ENCODE data around the gene TBC1D1.
"Not testable (repeated sequence)": the region's sequence is repeated elsewhere in the genome, so short reads cannot be mapped to it uniquely, and the experiment has no call there.

The TBC1D1 gene

GRCh38 chr4:37918653-37919052 is 27.8 kb downstream of the TBC1D1 start:
- no peaks in the 10 kb centered on the region for H3K36me3 ChIP-seq (replicated peaks; ENCODE audit: insufficient read depth, low read length)
- H3K27ac ChIP-seq (ENCODE audit: low read length): no peak overlapping the region
- no peak overlapping the region for H3K9ac ChIP-seq (ENCODE audit: low read length)
- TF ChIP-seq, protein P1, sequence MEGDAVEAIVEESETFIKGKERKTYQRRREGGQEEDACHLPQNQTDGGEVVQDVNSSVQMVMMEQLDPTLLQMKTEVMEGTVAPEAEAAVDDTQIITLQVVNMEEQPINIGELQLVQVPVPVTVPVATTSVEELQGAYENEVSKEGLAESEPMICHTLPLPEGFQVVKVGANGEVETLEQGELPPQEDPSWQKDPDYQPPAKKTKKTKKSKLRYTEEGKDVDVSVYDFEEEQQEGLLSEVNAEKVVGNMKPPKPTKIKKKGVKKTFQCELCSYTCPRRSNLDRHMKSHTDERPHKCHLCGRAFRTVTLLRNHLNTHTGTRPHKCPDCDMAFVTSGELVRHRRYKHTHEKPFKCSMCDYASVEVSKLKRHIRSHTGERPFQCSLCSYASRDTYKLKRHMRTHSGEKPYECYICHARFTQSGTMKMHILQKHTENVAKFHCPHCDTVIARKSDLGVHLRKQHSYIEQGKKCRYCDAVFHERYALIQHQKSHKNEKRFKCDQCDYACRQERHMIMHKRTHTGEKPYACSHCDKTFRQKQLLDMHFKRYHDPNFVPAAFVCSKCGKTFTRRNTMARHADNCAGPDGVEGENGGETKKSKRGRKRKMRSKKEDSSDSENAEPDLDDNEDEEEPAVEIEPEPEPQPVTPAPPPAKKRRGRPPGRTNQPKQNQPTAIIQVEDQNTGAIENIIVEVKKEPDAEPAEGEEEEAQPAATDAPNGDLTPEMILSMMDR (IDR thresholded peaks at IDR 0.05; ENCODE audit: low read length): no peak
- TF ChIP-seq EZH2phosphoT487 (IDR thresholded peaks at IDR 0.05; ENCODE audit: low read length) (no peak), EZH2 (optimal IDR thresholded peaks at IDR 0.05; ENCODE audit: low read depth, low read length) (no peak)
- no peaks in the 10 kb centered on the region for H3K9me3 ChIP-seq (replicated peaks; ENCODE audit: insufficient read depth, low read length)
- no peaks in the 10 kb centered on the region for H3F3A ChIP-seq (ENCODE audit: insufficient read depth, low read length)
- no peak overlapping the region for H3K4me2 ChIP-seq (ENCODE audit: low read depth, low read length)
- no peak for DNase-seq
- no peaks in the 10 kb centered on the region for H3K9me2 ChIP-seq (replicated peaks; ENCODE audit: insufficient read depth, low read length)
- H3K79me2 ChIP-seq (ENCODE audit: low read length): peaks cover 26% of the 10 kb centered on the region
- H4K20me1 ChIP-seq (ENCODE audit: insufficient read depth, low read length): no peaks in the 10 kb centered on the region
- no peak overlapping the region for H3K4me3 ChIP-seq (ENCODE audit: low read length)
- no peaks in the 10 kb centered on the region for H3K27me3 ChIP-seq (replicated peaks; ENCODE audit: insufficient read depth, low read length)
- no peaks in the 10 kb centered on the region for H3K4me1 ChIP-seq (ENCODE audit: low read length)
- no peak overlapping the region for H2AFZ ChIP-seq (ENCODE audit: low read length)

GRCh38 chr4:37922328-37922727 is 31.4 kb downstream of the TBC1D1 start:
- Histone ChIP-seq H3F3A (ENCODE audit: insufficient read depth, low read length) (no peaks in the 10 kb centered on the region), H3K27ac (ENCODE audit: low read length) (no peak overlapping the region), H3K9ac (ENCODE audit: low read length) (no peak overlapping the region), H3K27me3 (replicated peaks; ENCODE audit: insufficient read depth, low read length) (no peaks in the 10 kb centered on the region), H3K36me3 (replicated peaks; ENCODE audit: insufficient read depth, low read length) (no peaks in the 10 kb centered on the region), H3K4me2 (ENCODE audit: low read depth, low read length) (no peak overlapping the region), H2AFZ (ENCODE audit: low read length) (no peak overlapping the region), H3K9me2 (replicated peaks; ENCODE audit: insufficient read depth, low read length) (no peaks in the 10 kb centered on the region), H3K79me2 (ENCODE audit: low read length) (peaks cover 33% of the 10 kb centered on the region), H4K20me1 (ENCODE audit: insufficient read depth, low read length) (no peaks in the 10 kb centered on the region), H3K4me3 (ENCODE audit: low read length) (no peak overlapping the region), H3K4me1 (ENCODE audit: low read length) (no peaks in the 10 kb centered on the region), H3K9me3 (replicated peaks; ENCODE audit: insufficient read depth, low read length) (no peaks in the 10 kb centered on the region)
- TF ChIP-seq, protein P1 (IDR thresholded peaks at IDR 0.05; ENCODE audit: low read length): no peak
- no peak for TF ChIP-seq EZH2phosphoT487 (IDR thresholded peaks at IDR 0.05; ENCODE audit: low read length)
- no peak for TF ChIP-seq EZH2 (optimal IDR thresholded peaks at IDR 0.05; ENCODE audit: low read depth, low read length)
- no peak for DNase-seq

DNA sequence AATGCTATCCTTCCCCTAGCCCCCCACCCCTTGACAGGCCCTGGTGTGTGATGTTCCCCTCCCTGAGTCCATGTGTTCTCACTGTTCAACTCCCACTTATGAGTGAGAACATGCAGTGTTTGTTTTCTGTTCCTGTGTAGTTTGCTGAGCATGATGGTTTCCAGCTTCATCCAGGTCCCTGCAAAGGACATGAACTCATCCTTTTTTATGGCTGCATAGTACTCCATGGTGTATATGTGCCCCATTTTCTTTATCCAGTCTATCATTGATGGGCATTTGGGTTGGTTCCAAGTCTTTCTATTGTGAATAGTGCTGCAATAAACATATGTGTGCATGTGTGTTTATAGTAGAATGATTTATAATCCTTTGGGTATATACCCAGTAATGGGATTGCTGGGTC is 32.2 kb downstream of the TBC1D1 start:
- H3K9ac ChIP-seq (ENCODE audit: low read length); DNase-seq; H2AFZ ChIP-seq (ENCODE audit: low read length): not testable (repeated sequence)

GRCh38 chr4:37924946-37925345 is 34.1 kb downstream of the TBC1D1 start:
- Histone ChIP-seq H3K9me2 (replicated peaks; ENCODE audit: insufficient read depth, low read length) (no peaks in the 10 kb centered on the region), H3K27me3 (replicated peaks; ENCODE audit: insufficient read depth, low read length) (no peaks in the 10 kb centered on the region), H3K79me2 (ENCODE audit: low read length) (peaks cover 36% of the 10 kb centered on the region), H4K20me1 (ENCODE audit: insufficient read depth, low read length) (no peaks in the 10 kb centered on the region), H3F3A (ENCODE audit: insufficient read depth, low read length) (no peaks in the 10 kb centered on the region), H3K36me3 (replicated peaks; ENCODE audit: insufficient read depth, low read length) (no peaks in the 10 kb centered on the region), H3K4me3 (ENCODE audit: low read length) (no peak overlapping the region), H3K9me3 (replicated peaks; ENCODE audit: insufficient read depth, low read length) (no peaks in the 10 kb centered on the region), H2AFZ (ENCODE audit: low read length) (no peak overlapping the region), H3K27ac (ENCODE audit: low read length) (no peak overlapping the region), H3K9ac (ENCODE audit: low read length) (no peak overlapping the region), H3K4me2 (ENCODE audit: low read depth, low read length) (no peak overlapping the region), H3K4me1 (ENCODE audit: low read length) (no peaks in the 10 kb centered on the region)
- no peak for DNase-seq
- TF ChIP-seq EZH2phosphoT487 (IDR thresholded peaks at IDR 0.05; ENCODE audit: low read length): no peak
- TF ChIP-seq EZH2 (optimal IDR thresholded peaks at IDR 0.05; ENCODE audit: low read depth, low read length): no peak
- TF ChIP-seq, protein P1 (IDR thresholded peaks at IDR 0.05; ENCODE audit: low read length): no peak

More for the DNA sequence above, 32.2 kb downstream of the TBC1D1 start:
- not testable (repeated sequence) for H3K4me2 ChIP-seq (ENCODE audit: low read depth, low read length); H3K27ac ChIP-seq (ENCODE audit: low read length); H3K4me3 ChIP-seq (ENCODE audit: low read length); H4K20me1 ChIP-seq (ENCODE audit: insufficient read depth, low read length); H3F3A ChIP-seq (ENCODE audit: insufficient read depth, low read length); H3K4me1 ChIP-seq (ENCODE audit: low read length); H3K27me3 ChIP-seq (replicated peaks; ENCODE audit: insufficient read depth, low read length); H3K9me2 ChIP-seq (replicated peaks; ENCODE audit: insufficient read depth, low read length); H3K9me3 ChIP-seq (replicated peaks; ENCODE audit: insufficient read depth, low read length); H3K36me3 ChIP-seq (replicated peaks; ENCODE audit: insufficient read depth, low read length)
- H3K79me2 ChIP-seq (ENCODE audit: low read length): peaks cover 37% of the 10 kb centered on the region

Data from MM.1S (cell line).